Psoas muscle (tissue), 8 donors: Measurements from ENCODE around the gene ARID4A. TPM values are rescaled to one million over a fixed set of nuclear protein-coding genes. Genes with fewer than 3 reads are reported as not detected.

Source experiments
- ATAC-seq, 4 donors: fragments of 200-7000 bp; cut with Tn5 transposase; one replicate each; pipeline ENCODE4 v1.9.1; 2020; ENCODE audit warnings: moderate library complexity in 3 of 4, mild to moderate bottlenecking in 2 of 4
- DNase-seq, 2 donors: peaks; one replicate each; pipeline ENCODE4 v3.0.0-alpha.2; 2020
- H3K27ac ChIP-seq: fragments of 200-600 bp; one replicate; pipeline ENCODE4 v1.8.0; 2022
- H3K27me3 ChIP-seq, 3 donors: fragments of 200-600 bp in 1 of 3; one replicate each; pipeline versions ENCODE4 v1.6.1 to v1.8.0; 2013 to 2022; ENCODE audit warnings: low read length in 2 of 3, mild to moderate bottlenecking in 2 of 3, moderate library complexity in 1 of 3; ENCODE audit not compliant: insufficient read depth in 3 of 3
- H3K36me3 ChIP-seq, 2 donors: fragments of 200-600 bp in 1 of 2; one replicate each; pipeline versions ENCODE4 v1.6.1 to v1.8.0; 2013 to 2022; ENCODE audit warnings: low read depth in 1 of 2, mild to moderate bottlenecking in 1 of 2, moderate library complexity in 1 of 2; ENCODE audit not compliant: insufficient read depth in 1 of 2
- H3K4me1 ChIP-seq: fragments of 200-600 bp; one replicate; pipeline ENCODE4 v1.8.0; 2022
- H3K4me3 ChIP-seq: fragments of 200-600 bp; one replicate; pipeline ENCODE4 v1.8.0; 2022; ENCODE audit warnings: mild to moderate bottlenecking
- H3K9me3 ChIP-seq: fragments of 200-600 bp; one replicate; pipeline ENCODE4 v1.8.0; 2022
- CTCF ChIP-seq: fragments of 200-600 bp; IDR thresholded peaks from one replicate; pipeline ENCODE4 v1.8.0; 2022; ENCODE audit warnings: antibody characterized with exemption
- WGBS, 3 donors: extraction: QIAGEN DNeasy Blood & Tissue Kit; methylation state at CpG; one replicate each; pipeline versions ENCODE4 v1.1.6 to v1.1.7; 2013; 5-methylcytosine and 5-hydroxymethylcytosine counted together
- intact Hi-C, 2 donors: fragments of 100-400 bp; cut with DNase I; formaldehyde crosslinking; loops; one replicate each; pipeline versions ENCODE4 v1.11.0 to v1.14.2; 2022
- polyA plus RNA-seq, 3 donors: library from polyadenylated mRNA; stranded (reverse); fragments of 200-250 nt; gene quantifications; one replicate each; pipeline ENCODE4 v1.2.3, GENCODE V29; 2013
- total RNA-seq, 4 donors: library from RNA; stranded (reverse); fragmentation: NEBNext Ultra II Directional in 2 of 4; extraction: Animal tissue kit (Norgen Biotek cat#: 25700) in 2 of 4; gene quantifications; one replicate each; pipeline versions ENCODE4 v1.2.1 to v1.2.4, GENCODE V29; 2021 to 2023
- donor health status: healthy with polysubstance abuse.
- donor health status: DM: no; HTN: no; CAD: no; lungs with moderate emphysema.
- donor health status: Bipolar disorder and iron deficiency.
- donor health status: healthy.
- donor health status: DM: yes; HTN: yes; CAD: no.
- donor health status: DM: no; HTN: no; CAD: no.
- donor health status: DM: no; HTN: no; CAD: no.
- donor health status: DM: yes; HTN: yes; CAD: no.

The ARID4A gene
- total and polyA plus RNA-seq, 7 donors, result 1.7 to 11.0 (median 7.5) TPM

GRCh38 chr14:58398495-58398894, 100.1 kb downstream of the ARID4A start:
- TF ChIP-seq CTCF, result no peak
- intact Hi-C loops, result no loop called here
- Histone ChIP-seq H3K36me3 (peaks cover 0 to 9% of the 10 kb centered on the region in 2 donors), H3K27me3 (no peaks in the 10 kb centered on the region), H3K9me3 (no peaks in the 10 kb centered on the region), H3K4me3 (no peak overlapping the region), H3K27ac (no peak overlapping the region), H3K4me1 (no peaks in the 10 kb centered on the region)
- ATAC-seq (no peak), DNase-seq (no peak)

GRCh38 chr14:58398895-58399294, 100.5 kb downstream of the ARID4A start:
- intact Hi-C loops, result no loop called here
- 82 to 89% (median 85%) methylated on average over 3 of the region's 3 CpGs for WGBS, 3 donors
- ATAC-seq (no peak), DNase-seq (no peak)
- H3K27me3 ChIP-seq, result no peaks in the 10 kb centered on the region
- H3K4me1 ChIP-seq, result no peaks in the 10 kb centered on the region
- no peak overlapping the region for H3K4me3 ChIP-seq
- H3K9me3 ChIP-seq, result no peaks in the 10 kb centered on the region
- no peak overlapping the region for H3K27ac ChIP-seq
- TF ChIP-seq CTCF, result no peak
- H3K36me3 ChIP-seq, result peaks cover 0 to 9% of the 10 kb centered on the region in 2 donors

GRCh38 chr14:58401587-58401986, 103.2 kb downstream of the ARID4A start:
- Histone ChIP-seq H3K27me3 (no peaks in the 10 kb centered on the region), H3K4me3 (no peak overlapping the region), H3K36me3 (peaks cover 0 to 16% of the 10 kb centered on the region in 2 donors), H3K4me1 (no peaks in the 10 kb centered on the region), H3K27ac (no peak overlapping the region), H3K9me3 (no peaks in the 10 kb centered on the region)
- intact Hi-C loops, result no loop called here
- DNase-seq (no peak), ATAC-seq (no peak)
- 81 to 90% (median 85%) methylated on average over 3 of the region's 3 CpGs for WGBS, 3 donors
- TF ChIP-seq CTCF, result no peak

GRCh38 chr14:58408681-58409215, 110.4 kb downstream of the ARID4A start:
- no peak for ATAC-seq
- WGBS, 3 donors, result 36 to 51% (median 37%) methylated on average over 3 of the region's 3 CpGs
- Histone ChIP-seq H3K36me3 (peaks cover 9 to 72% of the 10 kb centered on the region in 2 donors), H3K27me3 (no peaks in the 10 kb centered on the region), H3K27ac (no peak overlapping the region), H3K4me1 (no peaks in the 10 kb centered on the region), H3K4me3 (no peak overlapping the region), H3K9me3 (no peaks in the 10 kb centered on the region)
- intact Hi-C loops, result no loop called here
- no peak for DNase-seq
- TF ChIP-seq CTCF, result no peak

GRCh38 chr14:58414845-58415244, 116.5 kb downstream of the ARID4A start:
- H3K27me3 ChIP-seq, result no peaks in the 10 kb centered on the region
- no peak for TF ChIP-seq CTCF
- ATAC-seq, result peak in 3 of 4 donors; percentile 28 to 41 (median 36)
- no peak overlapping the region for H3K27ac ChIP-seq
- H3K9me3 ChIP-seq, result no peaks in the 10 kb centered on the region
- H3K4me3 ChIP-seq, result no peak overlapping the region
- intact Hi-C loops, result no loop called here
- H3K36me3 ChIP-seq, result peaks cover 12 to 87% of the 10 kb centered on the region in 2 donors
- no peak for DNase-seq
- no peaks in the 10 kb centered on the region for H3K4me1 ChIP-seq
- 93 to 100% (median 96%) methylated on average over 1 of the region's 1 CpG for WGBS, 3 donors
